ENCODE data around the gene YY1.
"Not testable (repeated sequence)": the region's sequence is repeated elsewhere in the genome, so short reads cannot be mapped to it uniquely, and the experiment has no call there.

DNA sequence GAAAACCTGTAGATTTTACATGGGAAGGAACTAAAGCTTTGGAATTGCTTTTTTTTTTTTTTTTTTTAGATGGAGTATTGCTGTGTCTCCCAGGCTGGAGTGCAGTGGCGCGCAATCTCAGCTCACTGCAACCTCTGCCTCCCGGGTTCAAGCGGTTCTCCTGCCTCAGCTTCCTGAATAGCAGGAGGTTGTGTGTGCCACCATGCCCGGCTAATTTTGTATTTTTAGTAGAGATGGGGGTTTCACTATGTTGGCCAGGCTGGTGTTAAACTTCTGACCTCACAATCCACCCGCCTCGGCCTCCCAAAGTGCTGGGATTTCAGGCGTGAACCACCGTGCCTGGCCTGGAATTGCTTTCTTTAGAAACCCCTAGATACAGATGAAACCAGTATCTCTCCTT is 44.5 kb downstream of the YY1 start:
- TF ChIP-seq, protein P1, sequence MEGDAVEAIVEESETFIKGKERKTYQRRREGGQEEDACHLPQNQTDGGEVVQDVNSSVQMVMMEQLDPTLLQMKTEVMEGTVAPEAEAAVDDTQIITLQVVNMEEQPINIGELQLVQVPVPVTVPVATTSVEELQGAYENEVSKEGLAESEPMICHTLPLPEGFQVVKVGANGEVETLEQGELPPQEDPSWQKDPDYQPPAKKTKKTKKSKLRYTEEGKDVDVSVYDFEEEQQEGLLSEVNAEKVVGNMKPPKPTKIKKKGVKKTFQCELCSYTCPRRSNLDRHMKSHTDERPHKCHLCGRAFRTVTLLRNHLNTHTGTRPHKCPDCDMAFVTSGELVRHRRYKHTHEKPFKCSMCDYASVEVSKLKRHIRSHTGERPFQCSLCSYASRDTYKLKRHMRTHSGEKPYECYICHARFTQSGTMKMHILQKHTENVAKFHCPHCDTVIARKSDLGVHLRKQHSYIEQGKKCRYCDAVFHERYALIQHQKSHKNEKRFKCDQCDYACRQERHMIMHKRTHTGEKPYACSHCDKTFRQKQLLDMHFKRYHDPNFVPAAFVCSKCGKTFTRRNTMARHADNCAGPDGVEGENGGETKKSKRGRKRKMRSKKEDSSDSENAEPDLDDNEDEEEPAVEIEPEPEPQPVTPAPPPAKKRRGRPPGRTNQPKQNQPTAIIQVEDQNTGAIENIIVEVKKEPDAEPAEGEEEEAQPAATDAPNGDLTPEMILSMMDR (IDR thresholded peaks at IDR 0.05; ENCODE audit: borderline replicate concordance, extremely low read depth, low read length, poor library complexity, severe bottlenecking) = not testable (repeated sequence)
- not testable (repeated sequence) for TF ChIP-seq EZH2 (IDR thresholded peaks at IDR 0.05; ENCODE audit: borderline replicate concordance, low read depth, low read length, severe bottlenecking)
